NT2/D1 (cell line): Measurements from ENCODE around the gene SPACDR.
"Not testable (repeated sequence)": the region's sequence is repeated elsewhere in the genome, so short reads cannot be mapped to it uniquely, and the experiment has no call there.

Source experiments
- SUZ12 ChIP-seq: IDR thresholded peaks from 2 replicates; pipeline ENCODE4 v1.6.1; 2011; ENCODE audit not compliant: insufficient read length, insufficient read depth; ENCODE audit errors: extremely low read depth
- YY1 ChIP-seq: IDR thresholded peaks from 2 replicates; pipeline ENCODE4 v1.6.1; 2011; ENCODE audit not compliant: insufficient read length, insufficient read depth
- ZNF274 ChIP-seq: IDR thresholded peaks from 2 replicates; pipeline ENCODE4 v1.6.1; 2011; ENCODE audit warnings: mild to moderate bottlenecking, low read depth, low read length

GRCh38 chr7:100453854-100454253 is 10.2 kb downstream of the SPACDR start:
- not testable (repeated sequence) for TF ChIP-seq ZNF274, SUZ12, YY1
